ENCODE data around the gene YRDC.
A peak's percentile ranks its signal among the peaks of the same experiment; 100 is the strongest.

The YRDC gene

DNA sequence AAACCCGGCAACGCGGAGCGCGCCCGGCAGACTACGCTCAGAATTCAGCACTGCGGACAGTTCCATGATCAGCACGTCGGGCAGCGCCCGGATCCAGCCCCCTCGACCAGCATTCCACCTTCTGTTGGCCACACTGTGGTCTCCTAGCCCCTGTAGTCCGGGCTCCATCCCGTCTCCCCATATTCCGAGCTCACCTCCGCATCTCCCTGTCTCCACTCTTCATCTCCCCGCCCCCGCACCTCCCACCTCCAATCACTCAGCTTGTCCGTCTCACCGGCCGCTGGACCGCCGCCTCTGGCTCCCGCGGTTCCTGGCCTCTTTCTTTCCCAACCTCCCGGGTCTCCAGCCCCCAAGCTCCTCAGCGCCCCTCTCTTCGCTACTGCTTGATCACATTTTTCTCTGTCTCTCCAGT is 43.6 kb downstream of the YRDC start (continued):
- TF ChIP-seq ZNF565 (CRISPR knock-in tag; conservative IDR thresholded peaks at IDR 0.05; ENCODE audit: low read depth) (no peak), SNAI2 (CRISPR knock-in tag; IDR thresholded peaks at IDR 0.05) (peak; percentile 96), ZC3H10 (CRISPR knock-in tag; IDR thresholded peaks at IDR 0.05) (no peak)

DNA sequence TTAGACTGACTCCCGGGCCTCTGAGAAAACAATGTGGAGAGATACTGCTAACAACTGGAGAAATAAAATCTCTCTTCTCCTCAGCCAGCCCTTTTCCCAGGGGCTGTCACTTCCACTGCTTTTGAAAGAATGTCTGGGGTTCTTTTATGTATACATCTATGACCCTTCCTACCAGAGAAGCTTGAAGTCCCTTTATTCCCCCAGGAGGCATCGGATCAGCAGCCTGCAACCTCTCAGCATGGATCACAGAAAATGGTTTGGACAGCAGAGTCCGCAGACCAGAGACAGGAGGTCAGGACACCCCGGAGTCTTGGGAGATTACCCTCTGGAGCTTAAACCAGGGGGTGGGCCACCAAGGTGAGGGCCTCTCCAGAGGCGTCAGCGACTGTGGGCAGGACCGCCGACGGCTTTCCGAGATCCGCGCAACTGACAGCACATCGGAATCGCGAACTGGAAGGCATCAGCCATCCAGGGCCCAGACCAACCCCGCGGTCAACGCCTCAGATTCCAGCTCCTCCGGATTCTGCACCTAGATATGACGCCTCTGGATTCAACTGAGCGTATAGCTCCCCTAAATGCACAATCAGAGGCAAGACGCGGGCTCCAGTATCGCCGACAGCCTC is 44.1 kb downstream of the YRDC start:
- no peak for TF ChIP-seq RARB (CRISPR knock-in tag; IDR thresholded peaks at IDR 0.05)
- TF ChIP-seq PPARA (CRISPR knock-in tag; IDR thresholded peaks at IDR 0.05; ENCODE audit: borderline replicate concordance): no peak
- no peak for TF ChIP-seq ARNTL (CRISPR knock-in tag; IDR thresholded peaks at IDR 0.05; ENCODE audit: borderline replicate concordance, low read depth)
- no peak; the same call in 2 of the 3 replicates for ATAC-seq

DNA sequence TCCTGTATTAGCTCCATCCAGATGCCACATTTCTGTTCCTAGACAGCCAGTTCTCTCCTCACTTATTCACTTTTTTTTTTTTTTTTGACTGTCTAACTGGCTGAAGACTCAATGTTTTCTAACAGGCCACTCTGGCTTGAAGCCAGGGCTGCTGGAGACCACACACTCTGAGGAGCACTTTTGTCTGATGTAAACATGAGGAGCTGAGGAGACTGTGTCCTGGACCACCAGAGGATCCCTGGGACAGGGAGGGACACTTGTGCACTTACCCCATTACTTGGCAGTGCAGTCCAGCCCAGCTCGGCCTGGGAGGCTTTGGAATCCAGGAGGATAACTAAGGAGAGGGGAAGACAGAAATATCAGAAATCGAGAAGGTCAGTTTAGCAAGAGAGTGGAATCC is 45.5 kb downstream of the YRDC start:
- TF ChIP-seq GLIS3 (CRISPR knock-in tag; IDR thresholded peaks at IDR 0.05) (no peak), TOX (CRISPR knock-in tag; IDR thresholded peaks at IDR 0.05; ENCODE audit: borderline replicate concordance) (no peak), ZNF8 (CRISPR knock-in tag; IDR thresholded peaks at IDR 0.05) (no peak), SNAI2 (CRISPR knock-in tag; IDR thresholded peaks at IDR 0.05) (no peak), ZNF565 (CRISPR knock-in tag; conservative IDR thresholded peaks at IDR 0.05; ENCODE audit: low read depth) (no peak), ZNF70 (CRISPR knock-in tag; IDR thresholded peaks at IDR 0.05) (no peak), CSDC2 (CRISPR knock-in tag; IDR thresholded peaks at IDR 0.05) (no peak), ZFP3 (CRISPR knock-in tag; IDR thresholded peaks at IDR 0.05) (no peak), ZFP30 (CRISPR knock-in tag; IDR thresholded peaks at IDR 0.05) (no peak), PPARA (CRISPR knock-in tag; IDR thresholded peaks at IDR 0.05; ENCODE audit: borderline replicate concordance) (no peak)
- TF ChIP-seq, protein P1, sequence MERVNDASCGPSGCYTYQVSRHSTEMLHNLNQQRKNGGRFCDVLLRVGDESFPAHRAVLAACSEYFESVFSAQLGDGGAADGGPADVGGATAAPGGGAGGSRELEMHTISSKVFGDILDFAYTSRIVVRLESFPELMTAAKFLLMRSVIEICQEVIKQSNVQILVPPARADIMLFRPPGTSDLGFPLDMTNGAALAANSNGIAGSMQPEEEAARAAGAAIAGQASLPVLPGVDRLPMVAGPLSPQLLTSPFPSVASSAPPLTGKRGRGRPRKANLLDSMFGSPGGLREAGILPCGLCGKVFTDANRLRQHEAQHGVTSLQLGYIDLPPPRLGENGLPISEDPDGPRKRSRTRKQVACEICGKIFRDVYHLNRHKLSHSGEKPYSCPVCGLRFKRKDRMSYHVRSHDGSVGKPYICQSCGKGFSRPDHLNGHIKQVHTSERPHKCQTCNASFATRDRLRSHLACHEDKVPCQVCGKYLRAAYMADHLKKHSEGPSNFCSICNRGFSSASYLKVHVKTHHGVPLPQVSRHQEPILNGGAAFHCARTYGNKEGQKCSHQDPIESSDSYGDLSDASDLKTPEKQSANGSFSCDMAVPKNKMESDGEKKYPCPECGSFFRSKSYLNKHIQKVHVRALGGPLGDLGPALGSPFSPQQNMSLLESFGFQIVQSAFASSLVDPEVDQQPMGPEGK (CRISPR knock-in tag; IDR thresholded peaks at IDR 0.05; ENCODE audit: borderline replicate concordance): no peak
- TF ChIP-seq, protein P2, sequence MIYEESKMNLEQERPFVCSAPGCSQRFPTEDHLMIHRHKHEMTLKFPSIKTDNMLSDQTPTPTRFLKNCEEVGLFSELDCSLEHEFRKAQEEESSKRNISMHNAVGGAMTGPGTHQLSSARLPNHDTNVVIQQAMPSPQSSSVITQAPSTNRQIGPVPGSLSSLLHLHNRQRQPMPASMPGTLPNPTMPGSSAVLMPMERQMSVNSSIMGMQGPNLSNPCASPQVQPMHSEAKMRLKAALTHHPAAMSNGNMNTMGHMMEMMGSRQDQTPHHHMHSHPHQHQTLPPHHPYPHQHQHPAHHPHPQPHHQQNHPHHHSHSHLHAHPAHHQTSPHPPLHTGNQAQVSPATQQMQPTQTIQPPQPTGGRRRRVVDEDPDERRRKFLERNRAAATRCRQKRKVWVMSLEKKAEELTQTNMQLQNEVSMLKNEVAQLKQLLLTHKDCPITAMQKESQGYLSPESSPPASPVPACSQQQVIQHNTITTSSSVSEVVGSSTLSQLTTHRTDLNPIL (CRISPR knock-in tag; IDR thresholded peaks at IDR 0.05; ENCODE audit: low read depth): no peak
- TF ChIP-seq, protein P3, sequence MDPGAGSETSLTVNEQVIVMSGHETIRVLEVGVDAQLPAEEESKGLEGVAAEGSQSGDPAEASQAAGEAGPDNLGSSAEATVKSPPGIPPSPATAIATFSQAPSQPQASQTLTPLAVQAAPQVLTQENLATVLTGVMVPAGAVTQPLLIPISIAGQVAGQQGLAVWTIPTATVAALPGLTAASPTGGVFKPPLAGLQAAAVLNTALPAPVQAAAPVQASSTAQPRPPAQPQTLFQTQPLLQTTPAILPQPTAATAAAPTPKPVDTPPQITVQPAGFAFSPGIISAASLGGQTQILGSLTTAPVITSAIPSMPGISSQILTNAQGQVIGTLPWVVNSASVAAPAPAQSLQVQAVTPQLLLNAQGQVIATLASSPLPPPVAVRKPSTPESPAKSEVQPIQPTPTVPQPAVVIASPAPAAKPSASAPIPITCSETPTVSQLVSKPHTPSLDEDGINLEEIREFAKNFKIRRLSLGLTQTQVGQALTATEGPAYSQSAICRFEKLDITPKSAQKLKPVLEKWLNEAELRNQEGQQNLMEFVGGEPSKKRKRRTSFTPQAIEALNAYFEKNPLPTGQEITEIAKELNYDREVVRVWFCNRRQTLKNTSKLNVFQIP (CRISPR knock-in tag; IDR thresholded peaks at IDR 0.05; ENCODE audit: borderline replicate concordance, low read depth): no peak
- TF ChIP-seq, protein P4, sequence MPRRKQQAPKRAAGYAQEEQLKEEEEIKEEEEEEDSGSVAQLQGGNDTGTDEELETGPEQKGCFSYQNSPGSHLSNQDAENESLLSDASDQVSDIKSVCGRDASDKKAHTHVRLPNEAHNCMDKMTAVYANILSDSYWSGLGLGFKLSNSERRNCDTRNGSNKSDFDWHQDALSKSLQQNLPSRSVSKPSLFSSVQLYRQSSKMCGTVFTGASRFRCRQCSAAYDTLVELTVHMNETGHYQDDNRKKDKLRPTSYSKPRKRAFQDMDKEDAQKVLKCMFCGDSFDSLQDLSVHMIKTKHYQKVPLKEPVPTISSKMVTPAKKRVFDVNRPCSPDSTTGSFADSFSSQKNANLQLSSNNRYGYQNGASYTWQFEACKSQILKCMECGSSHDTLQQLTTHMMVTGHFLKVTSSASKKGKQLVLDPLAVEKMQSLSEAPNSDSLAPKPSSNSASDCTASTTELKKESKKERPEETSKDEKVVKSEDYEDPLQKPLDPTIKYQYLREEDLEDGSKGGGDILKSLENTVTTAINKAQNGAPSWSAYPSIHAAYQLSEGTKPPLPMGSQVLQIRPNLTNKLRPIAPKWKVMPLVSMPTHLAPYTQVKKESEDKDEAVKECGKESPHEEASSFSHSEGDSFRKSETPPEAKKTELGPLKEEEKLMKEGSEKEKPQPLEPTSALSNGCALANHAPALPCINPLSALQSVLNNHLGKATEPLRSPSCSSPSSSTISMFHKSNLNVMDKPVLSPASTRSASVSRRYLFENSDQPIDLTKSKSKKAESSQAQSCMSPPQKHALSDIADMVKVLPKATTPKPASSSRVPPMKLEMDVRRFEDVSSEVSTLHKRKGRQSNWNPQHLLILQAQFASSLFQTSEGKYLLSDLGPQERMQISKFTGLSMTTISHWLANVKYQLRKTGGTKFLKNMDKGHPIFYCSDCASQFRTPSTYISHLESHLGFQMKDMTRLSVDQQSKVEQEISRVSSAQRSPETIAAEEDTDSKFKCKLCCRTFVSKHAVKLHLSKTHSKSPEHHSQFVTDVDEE (CRISPR knock-in tag; IDR thresholded peaks at IDR 0.05): no peak

DNA sequence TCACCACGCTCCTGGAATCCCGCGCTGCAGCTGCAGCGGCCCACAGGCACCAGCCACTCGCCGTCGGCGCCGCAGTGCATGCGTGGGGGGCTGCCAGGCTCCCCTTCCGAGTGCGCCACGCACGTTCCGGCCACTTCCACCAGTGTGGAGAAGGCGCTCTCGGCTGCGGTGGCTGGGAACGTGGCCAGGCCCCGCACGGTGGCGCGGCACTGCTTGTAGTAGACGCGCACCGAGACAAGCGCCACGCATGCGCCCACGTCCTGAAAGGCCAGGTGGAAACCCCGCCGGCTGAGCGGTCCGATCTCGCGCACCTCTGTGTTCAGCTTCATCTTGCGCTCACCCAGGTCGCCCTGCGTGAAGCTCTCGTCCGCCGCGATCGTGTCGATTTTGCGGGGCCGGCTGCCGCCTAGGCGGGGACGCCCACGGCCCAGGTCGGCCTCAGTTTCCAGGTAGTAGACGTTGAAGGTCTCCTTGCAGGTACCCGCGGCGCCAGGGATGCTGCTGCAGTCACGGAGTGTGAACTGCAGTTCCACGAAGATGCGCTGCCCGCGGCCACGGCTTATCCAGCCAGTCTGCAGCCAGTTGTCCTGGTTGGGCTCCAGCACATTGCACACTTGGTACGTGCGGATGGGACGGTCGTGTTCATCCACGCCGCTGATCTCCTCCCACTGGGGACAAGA is 46.5 kb downstream of the YRDC start:
- TF ChIP-seq, protein P2 (CRISPR knock-in tag; IDR thresholded peaks at IDR 0.05; ENCODE audit: low read depth): no peak
- no peak for TF ChIP-seq ARNTL (CRISPR knock-in tag; IDR thresholded peaks at IDR 0.05; ENCODE audit: borderline replicate concordance, low read depth)
- no peak for TF ChIP-seq TCF4 (CRISPR knock-in tag; IDR thresholded peaks at IDR 0.05; ENCODE audit: borderline replicate concordance)
- TF ChIP-seq TOX (CRISPR knock-in tag; IDR thresholded peaks at IDR 0.05; ENCODE audit: borderline replicate concordance): no peak
- TF ChIP-seq, protein P3 (CRISPR knock-in tag; IDR thresholded peaks at IDR 0.05; ENCODE audit: borderline replicate concordance, low read depth): no peak
- ATAC-seq: no peak

More for the DNA sequence above, 45.5 kb downstream of the YRDC start:
- no peak for ATAC-seq
